ENCODE results near the gene IGF2BP1.
"Not testable (repeated sequence)": the region's sequence is repeated elsewhere in the genome, so short reads cannot be mapped to it uniquely, and the experiment has no call there.

Gene IGF2BP1

GRCh38 chr17:49020609-49021008, 23.4 kb downstream of the IGF2BP1 start:
- H3K4me3 ChIP-seq (ENCODE audit: low read depth, low read length), result no peak overlapping the region
- DNase-seq (ENCODE audit: low read depth), result no peak
- TF ChIP-seq CTCF (IDR thresholded peaks at IDR 0.05; ENCODE audit: insufficient read depth, low read depth, low read length, missing control alignments), result no peak

- no peak for DNase-seq (ENCODE audit: low read depth)
- TF ChIP-seq CTCF (IDR thresholded peaks at IDR 0.05; ENCODE audit: insufficient read depth, low read depth, low read length, missing control alignments), result no peak
- no peak overlapping the region for H3K4me3 ChIP-seq (ENCODE audit: low read depth, low read length)
Observed at GRCh38 chr17:49021095-49021767, 24.0 kb downstream of the IGF2BP1 start.

GRCh38 chr17:49021768-49022103, 24.6 kb downstream of the IGF2BP1 start:
- no peak overlapping the region for H3K4me3 ChIP-seq (ENCODE audit: low read depth, low read length)
- no peak for DNase-seq (ENCODE audit: low read depth)
- no peak for TF ChIP-seq CTCF (IDR thresholded peaks at IDR 0.05; ENCODE audit: insufficient read depth, low read depth, low read length, missing control alignments)

- DNase-seq (ENCODE audit: low read depth), result no peak
- no peak overlapping the region for H3K4me3 ChIP-seq (ENCODE audit: low read depth, low read length)
- TF ChIP-seq CTCF (IDR thresholded peaks at IDR 0.05; ENCODE audit: insufficient read depth, low read depth, low read length, missing control alignments), result no peak
Observed at GRCh38 chr17:49022391-49022941, 25.3 kb downstream of the IGF2BP1 start.

- no peak for DNase-seq (ENCODE audit: low read depth)
Observed at GRCh38 chr17:49024523-49024922, 27.3 kb downstream of the IGF2BP1 start.

GRCh38 chr17:49026447-49026846, 29.3 kb downstream of the IGF2BP1 start:
- DNase-seq (ENCODE audit: low read depth); H3K4me3 ChIP-seq (ENCODE audit: low read depth, low read length): not testable (repeated sequence)

More at GRCh38 chr17:49024523-49024922, 27.3 kb downstream of the IGF2BP1 start:
- no peak overlapping the region for H3K4me3 ChIP-seq (ENCODE audit: low read depth, low read length)
- TF ChIP-seq CTCF (IDR thresholded peaks at IDR 0.05; ENCODE audit: insufficient read depth, low read depth, low read length, missing control alignments), result no peak

GRCh38 chr17:49028271-49028670, 31.1 kb downstream of the IGF2BP1 start:
- no peak for DNase-seq (ENCODE audit: low read depth)
- TF ChIP-seq CTCF (IDR thresholded peaks at IDR 0.05; ENCODE audit: insufficient read depth, low read depth, low read length, missing control alignments), result no peak

More at GRCh38 chr17:49028271-49028670, 31.1 kb downstream of the IGF2BP1 start:
- no peak overlapping the region for H3K4me3 ChIP-seq (ENCODE audit: low read depth, low read length)

Data from GM12865 (cell line).